GM12865 (cell line): ENCODE data around the gene ETS1.

Experiments
- DNase-seq: peaks from one replicate; pipeline ENCODE4 v3.0.0; 2010; ENCODE audit warnings: low read depth
- H3K4me3 ChIP-seq: 2 replicates; pipeline ENCODE4 v1.5.1; 2011; ENCODE audit warnings: mild to moderate bottlenecking, low read depth, low read length, control low read depth
- CTCF ChIP-seq: IDR thresholded peaks from 2 replicates; pipeline ENCODE4 v1.5.1; 2011; ENCODE audit warnings: low read length, control low read depth, low read depth, inconsistent platforms; ENCODE audit not compliant: insufficient read depth; ENCODE audit errors: missing control alignments

The ETS1 gene

GRCh38 chr11:128563942-128564641 is 23.3 kb downstream of the ETS1 start:
- H3K4me3 ChIP-seq, result no peak overlapping the region
- DNase-seq, result no peak
- TF ChIP-seq CTCF, result no peak

- TF ChIP-seq CTCF, result no peak
- H3K4me3 ChIP-seq, result no peak overlapping the region
- no peak for DNase-seq
Measured at GRCh38 chr11:128563308-128563707, 24.1 kb downstream of the ETS1 start.

GRCh38 chr11:128559496-128560103 is 27.8 kb downstream of the ETS1 start:
- peak; percentile 74 for DNase-seq
- H3K4me3 ChIP-seq, result no peak overlapping the region
- no peak for TF ChIP-seq CTCF

GRCh38 chr11:128555606-128556005 is 31.8 kb downstream of the ETS1 start:
- TF ChIP-seq CTCF, result no peak
- DNase-seq, result no peak
- H3K4me3 ChIP-seq, result no peak overlapping the region

- TF ChIP-seq CTCF, result peak; percentile 19
- peak; percentile 57 for DNase-seq
- H3K4me3 ChIP-seq, result peak overlapping the region; percentile 58
Measured at GRCh38 chr11:128553662-128554362, 33.5 kb downstream of the ETS1 start.

- TF ChIP-seq CTCF, result no peak
- DNase-seq, result peak; percentile 96
- peak overlapping the region; percentile 58 for H3K4me3 ChIP-seq
Measured at GRCh38 chr11:128552783-128553661, 34.3 kb downstream of the ETS1 start.
